Posterior vena cava (tissue), 2 donors: ENCODE results near the gene REC8. TPM values are rescaled to one million over a fixed set of nuclear protein-coding genes. Genes with fewer than 3 reads are reported as not detected.

Experiments
- DNase-seq: peaks from one replicate; pipeline ENCODE4 v3.0.0-alpha.2; 2020; ENCODE audit warnings: low spot score
- intact Hi-C, 2 donors: fragments of 100-400 bp; cut with DNase I; formaldehyde crosslinking; loops; one replicate each; pipeline versions ENCODE4 v1.14.1 to v1.14.2; 2022 to 2023
- total RNA-seq, 2 donors: library from RNA; stranded (reverse); fragmentation: NEBNext Ultra II Directional; extraction: Animal tissue kit (Norgen Biotek cat#: 25700); gene quantifications; one replicate each; pipeline ENCODE4 v1.2.1, GENCODE V29; 2021
- donor health status: DM: yes; HTN: yes; CAD: no.
- donor health status: DM: yes; HTN: yes; CAD: no.

REC8 gene
- total RNA-seq, 2 donors from 2014 or later = 8.0 to 9.4 TPM

GRCh38 chr14:24151404-24152080 lies 20.3 kb upstream of the REC8 start:
- DNase-seq = no peak
- intact Hi-C loops = no loop called here

GRCh38 chr14:24155100-24155499 lies 16.8 kb upstream of the REC8 start:
- intact Hi-C loops = no loop called here

GRCh38 chr14:24156840-24157239 lies 15.0 kb upstream of the REC8 start:
- intact Hi-C loops = no loop called here
- DNase-seq = no peak

More at GRCh38 chr14:24155100-24155499, 16.8 kb upstream of the REC8 start:
- no peak for DNase-seq

- intact Hi-C loops = no loop called here
- DNase-seq = no peak
Measured at GRCh38 chr14:24157331-24157730, 14.5 kb upstream of the REC8 start.

- no peak for DNase-seq
- intact Hi-C loops = no loop called here
Measured at GRCh38 chr14:24159777-24160498, 11.9 kb upstream of the REC8 start.

GRCh38 chr14:24160499-24160849 lies 11.4 kb upstream of the REC8 start:
- peak; percentile 52 for DNase-seq
- intact Hi-C loops = no loop called here

- intact Hi-C loops = no loop called here
- DNase-seq = peak; percentile 98
Measured at GRCh38 chr14:24160850-24161804, 10.8 kb upstream of the REC8 start, which contains the start of gene IRF9. IRF9 (plus strand) TSS chr14:24161265; CDS start chr14:24162145, 880 bp downstream.

GRCh38 chr14:24162093-24162492 lies 9.8 kb upstream of the REC8 start:
- intact Hi-C loops = no loop called here
- DNase-seq = no peak

- DNase-seq = no peak
- intact Hi-C loops = no loop called here
Measured at GRCh38 chr14:24164518-24164991, 7.3 kb upstream of the REC8 start.

- DNase-seq = no peak
- intact Hi-C loops = no loop called here
Measured at GRCh38 chr14:24165785-24166184, 6.1 kb upstream of the REC8 start.

- intact Hi-C loops = no loop called here
Measured at GRCh38 chr14:24167469-24168114, 4.3 kb upstream of the REC8 start.

GRCh38 chr14:24172261-24172860 lies 481 bp downstream of the REC8 start:
- peak; percentile 77 for DNase-seq
- intact Hi-C loops = no loop called here

More at GRCh38 chr14:24167469-24168114, 4.3 kb upstream of the REC8 start:
- no peak for DNase-seq

GRCh38 chr14:24172871-24173281 lies 996 bp downstream of the REC8 start:
- peak; percentile 82 for DNase-seq
- intact Hi-C loops = no loop called here

- no peak for DNase-seq
- intact Hi-C loops = no loop called here
Measured at GRCh38 chr14:24176599-24176998, 4.7 kb downstream of the REC8 start.

GRCh38 chr14:24177041-24177825 lies 5.4 kb downstream of the REC8 start:
- intact Hi-C loops = no loop called here
- peak; percentile 67 for DNase-seq

- DNase-seq = no peak
- intact Hi-C loops = no loop called here
Measured at GRCh38 chr14:24177891-24178290, 6.0 kb downstream of the REC8 start.

- intact Hi-C loops = no loop called here
- DNase-seq = no peak
Measured at GRCh38 chr14:24178399-24179178, 6.7 kb downstream of the REC8 start.
